Measurements from ENCODE around the gene WDFY4.

The WDFY4 gene

DNA sequence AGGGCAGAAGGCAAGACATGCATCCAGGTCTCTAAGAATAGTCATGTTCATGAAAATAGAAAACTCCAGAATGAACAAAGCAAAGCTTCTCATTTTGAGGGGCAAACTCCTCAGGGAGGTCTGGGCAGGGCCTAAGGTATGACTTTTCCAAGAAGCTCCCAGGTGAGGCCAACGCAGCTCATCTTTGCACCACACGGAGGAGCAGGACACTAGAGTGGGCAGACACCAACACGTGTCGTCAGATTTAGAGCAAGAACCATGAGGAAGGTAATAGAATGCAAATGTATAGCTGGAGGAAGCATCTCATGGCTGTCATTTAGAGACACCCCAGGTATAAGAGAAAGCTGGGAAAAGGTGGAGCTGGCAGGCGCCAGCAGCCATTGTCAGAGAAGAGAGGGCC, 95.7 kb downstream of the WDFY4 start:
- in situ Hi-C loops (cut with HindIII; ENCODE audit: low sequenced_read_pairs): no loop called here
- DNase-seq (ENCODE audit: low read depth): no peak
- H3K4me3 ChIP-seq (ENCODE audit: low read depth, low read length): no peak overlapping the region
- TF ChIP-seq, protein P1, sequence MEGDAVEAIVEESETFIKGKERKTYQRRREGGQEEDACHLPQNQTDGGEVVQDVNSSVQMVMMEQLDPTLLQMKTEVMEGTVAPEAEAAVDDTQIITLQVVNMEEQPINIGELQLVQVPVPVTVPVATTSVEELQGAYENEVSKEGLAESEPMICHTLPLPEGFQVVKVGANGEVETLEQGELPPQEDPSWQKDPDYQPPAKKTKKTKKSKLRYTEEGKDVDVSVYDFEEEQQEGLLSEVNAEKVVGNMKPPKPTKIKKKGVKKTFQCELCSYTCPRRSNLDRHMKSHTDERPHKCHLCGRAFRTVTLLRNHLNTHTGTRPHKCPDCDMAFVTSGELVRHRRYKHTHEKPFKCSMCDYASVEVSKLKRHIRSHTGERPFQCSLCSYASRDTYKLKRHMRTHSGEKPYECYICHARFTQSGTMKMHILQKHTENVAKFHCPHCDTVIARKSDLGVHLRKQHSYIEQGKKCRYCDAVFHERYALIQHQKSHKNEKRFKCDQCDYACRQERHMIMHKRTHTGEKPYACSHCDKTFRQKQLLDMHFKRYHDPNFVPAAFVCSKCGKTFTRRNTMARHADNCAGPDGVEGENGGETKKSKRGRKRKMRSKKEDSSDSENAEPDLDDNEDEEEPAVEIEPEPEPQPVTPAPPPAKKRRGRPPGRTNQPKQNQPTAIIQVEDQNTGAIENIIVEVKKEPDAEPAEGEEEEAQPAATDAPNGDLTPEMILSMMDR (IDR thresholded peaks at IDR 0.05; ENCODE audit: low read depth, low read length, missing control alignments): no peak

DNA sequence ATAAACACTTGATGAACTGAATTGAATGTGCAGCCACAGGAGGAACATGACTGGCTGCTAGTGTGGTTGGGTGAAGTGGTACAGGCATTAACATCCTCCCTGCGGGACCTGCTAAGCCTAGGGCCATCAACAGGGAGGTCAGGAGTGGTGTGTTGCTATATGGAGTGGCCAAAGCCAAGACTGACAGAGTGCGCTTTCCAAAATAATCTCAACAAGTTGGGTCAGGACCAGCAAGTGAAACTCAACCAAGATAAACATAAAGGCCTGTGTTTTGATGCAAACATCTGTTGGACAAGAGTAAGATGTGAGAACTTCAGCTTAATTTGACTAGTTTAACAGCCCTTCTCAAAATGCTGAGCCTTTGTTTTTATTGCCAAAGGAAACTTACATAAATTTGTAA, 97.7 kb downstream of the WDFY4 start:
- H3K4me3 ChIP-seq (ENCODE audit: low read depth, low read length): no peak overlapping the region
- DNase-seq (ENCODE audit: low read depth): no peak
- in situ Hi-C loops (cut with HindIII; ENCODE audit: low sequenced_read_pairs): no loop called here
- TF ChIP-seq, protein P1 (IDR thresholded peaks at IDR 0.05; ENCODE audit: low read depth, low read length, missing control alignments): no peak

- in situ Hi-C loops (cut with HindIII; ENCODE audit: low sequenced_read_pairs): no loop called here
- TF ChIP-seq, protein P1 (IDR thresholded peaks at IDR 0.05; ENCODE audit: low read depth, low read length, missing control alignments): no peak
- no peak overlapping the region for H3K4me3 ChIP-seq (ENCODE audit: low read depth, low read length)
- DNase-seq (ENCODE audit: low read depth): no peak
Observed at GRCh38 chr10:48784031-48784430, 99.4 kb downstream of the WDFY4 start.

- in situ Hi-C loops (cut with HindIII; ENCODE audit: low sequenced_read_pairs): no loop called here
- no peak for DNase-seq (ENCODE audit: low read depth)
- H3K4me3 ChIP-seq (ENCODE audit: low read depth, low read length): no peak overlapping the region
- TF ChIP-seq, protein P1 (IDR thresholded peaks at IDR 0.05; ENCODE audit: low read depth, low read length, missing control alignments): no peak
Observed at GRCh38 chr10:48785796-48786195, 101.1 kb downstream of the WDFY4 start.

DNA sequence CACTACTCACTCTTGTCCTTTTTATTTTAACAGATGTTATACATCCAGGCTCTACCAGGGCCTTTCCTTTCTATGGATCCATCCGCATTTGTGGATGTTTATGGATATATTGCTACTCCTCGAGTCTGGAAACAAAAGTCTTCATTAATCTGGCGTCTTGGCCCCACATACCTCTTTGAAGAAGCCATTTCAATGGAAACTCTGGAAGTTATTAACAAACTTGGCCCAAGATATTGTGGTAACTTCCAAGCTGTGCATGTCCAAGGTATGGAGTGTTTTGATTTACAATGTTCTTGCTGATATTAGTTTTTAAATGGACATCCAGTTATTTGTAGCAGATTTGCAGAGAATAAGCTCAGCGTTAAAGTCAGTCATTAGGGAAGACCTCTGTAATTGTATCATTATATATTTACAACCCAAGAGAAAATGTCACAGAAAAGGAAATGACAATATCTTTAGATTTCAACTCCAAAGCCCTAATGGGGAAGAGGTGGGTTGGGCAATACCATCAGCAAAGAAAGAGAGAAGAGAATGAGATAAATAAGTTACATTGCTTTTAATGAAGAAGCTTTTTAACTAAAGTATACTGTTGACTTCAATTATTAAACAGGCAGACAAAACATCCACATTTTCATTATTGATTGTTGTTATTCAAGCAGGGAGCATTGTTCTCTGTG, 102.1 kb downstream of the WDFY4 start:
- in situ Hi-C loops (cut with HindIII; ENCODE audit: low sequenced_read_pairs): no loop called here
- no peak for DNase-seq (ENCODE audit: low read depth)

GRCh38 chr10:48788554-48788953, 103.9 kb downstream of the WDFY4 start:
- no peak for DNase-seq (ENCODE audit: low read depth)
- in situ Hi-C loops (cut with HindIII; ENCODE audit: low sequenced_read_pairs): no loop called here
- H3K4me3 ChIP-seq (ENCODE audit: low read depth, low read length): no peak overlapping the region
- TF ChIP-seq, protein P1 (IDR thresholded peaks at IDR 0.05; ENCODE audit: low read depth, low read length, missing control alignments): no peak

More for the DNA sequence above, 102.1 kb downstream of the WDFY4 start:
- TF ChIP-seq, protein P1 (IDR thresholded peaks at IDR 0.05; ENCODE audit: low read depth, low read length, missing control alignments): no peak
- no peak overlapping the region for H3K4me3 ChIP-seq (ENCODE audit: low read depth, low read length)
